Spleen (tissue), 7 donors: ENCODE measurements around the gene ALKBH4.

Experiments
- POLR2A ChIP-seq, 3 donors: fragments of 450-650 bp; IDR thresholded peaks; one replicate each; pipeline ENCODE4 v1.5.1; 2017; ENCODE audit warnings: antibody characterized with exemption in 3 of 3, mild to moderate bottlenecking in 1 of 3
- POLR2AphosphoS5 ChIP-seq, 3 donors: sonication (generic); formaldehyde crosslinking; IDR thresholded peaks; one replicate each; pipeline ENCODE4 v1.5.1; 2017; ENCODE audit warnings: antibody characterized with exemption in 3 of 3
- TF ChIP-seq, protein P1 (sequence below), 11 experiments: fragments of 200-600 bp in 7 of 11; fragments of 450-650 bp in 4 of 11; sonication (generic) in 4 of 11; IDR thresholded peaks in 8 of 11; conservative IDR thresholded peaks in 3 of 11; 1 replicate in 7 of 11; 2 replicates in 4 of 11; pipeline versions ENCODE4 v1.4.0 to v1.8.0; 2016 to 2021; ENCODE audit warnings: antibody characterized with exemption in 11 of 11, inconsistent platforms in 4 of 11, mild to moderate bottlenecking in 1 of 11
- donor health status: DM: no; HTN: no; CAD: no; lungs with moderate emphysema.
- donor health status: DM: no; HTN: no; CAD: no.
- donor health status: DM: no; HTN: no; CAD: no.

GRCh38 chr7:102436118-102436517, 28.5 kb downstream of the ALKBH4 start:
- TF ChIP-seq, protein P1, sequence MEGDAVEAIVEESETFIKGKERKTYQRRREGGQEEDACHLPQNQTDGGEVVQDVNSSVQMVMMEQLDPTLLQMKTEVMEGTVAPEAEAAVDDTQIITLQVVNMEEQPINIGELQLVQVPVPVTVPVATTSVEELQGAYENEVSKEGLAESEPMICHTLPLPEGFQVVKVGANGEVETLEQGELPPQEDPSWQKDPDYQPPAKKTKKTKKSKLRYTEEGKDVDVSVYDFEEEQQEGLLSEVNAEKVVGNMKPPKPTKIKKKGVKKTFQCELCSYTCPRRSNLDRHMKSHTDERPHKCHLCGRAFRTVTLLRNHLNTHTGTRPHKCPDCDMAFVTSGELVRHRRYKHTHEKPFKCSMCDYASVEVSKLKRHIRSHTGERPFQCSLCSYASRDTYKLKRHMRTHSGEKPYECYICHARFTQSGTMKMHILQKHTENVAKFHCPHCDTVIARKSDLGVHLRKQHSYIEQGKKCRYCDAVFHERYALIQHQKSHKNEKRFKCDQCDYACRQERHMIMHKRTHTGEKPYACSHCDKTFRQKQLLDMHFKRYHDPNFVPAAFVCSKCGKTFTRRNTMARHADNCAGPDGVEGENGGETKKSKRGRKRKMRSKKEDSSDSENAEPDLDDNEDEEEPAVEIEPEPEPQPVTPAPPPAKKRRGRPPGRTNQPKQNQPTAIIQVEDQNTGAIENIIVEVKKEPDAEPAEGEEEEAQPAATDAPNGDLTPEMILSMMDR (IDR thresholded peaks at IDR 0.05 in 8 of 11, conservative IDR thresholded peaks at IDR 0.05 in 3 of 11), result no peak
- TF ChIP-seq POLR2A (IDR thresholded peaks at IDR 0.05) (no peak), POLR2AphosphoS5 (IDR thresholded peaks at IDR 0.05) (no peak)
